ENCODE measurements around the gene PDE7B. TPM values are rescaled to one million over a fixed set of nuclear protein-coding genes. Genes with fewer than 3 reads are reported as not detected.

PDE7B gene
- total RNA-seq, 2 experiments from 2014 or later: not detected

DNA sequence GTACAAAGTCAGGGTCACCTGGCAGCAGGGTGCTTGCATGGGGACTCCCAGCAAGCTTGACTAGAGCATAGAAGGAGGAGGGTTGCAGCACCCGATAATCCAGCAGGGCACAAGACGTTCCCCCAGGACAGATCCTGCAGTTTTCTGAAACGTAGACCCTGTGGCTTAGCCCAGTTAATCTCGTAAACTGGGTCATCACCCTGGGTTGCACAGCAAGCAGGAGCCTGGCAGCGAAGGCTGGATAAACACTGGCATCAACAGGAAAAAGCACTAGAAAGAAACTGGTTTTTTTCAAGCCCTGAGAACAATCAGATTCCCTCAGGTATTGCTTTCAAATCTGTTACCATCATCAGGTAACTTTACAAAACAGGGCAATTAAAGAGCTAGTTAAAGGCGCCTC lies 92.6 kb downstream of the PDE7B start:
- no peaks in the 10 kb centered on the region for H3K9me3 ChIP-seq (ENCODE audit: low read length)
- no peak overlapping the region for H3K4me2 ChIP-seq (ENCODE audit: low read length)
- H4K20me1 ChIP-seq (ENCODE audit: insufficient read depth, low read length): no peaks in the 10 kb centered on the region
- H3K4me3 ChIP-seq (ENCODE audit: low read depth, low read length, poor library complexity, severe bottlenecking): no peak overlapping the region
- no peak for TF ChIP-seq EZH2phosphoT487 (IDR thresholded peaks at IDR 0.05; ENCODE audit: borderline replicate concordance, low read depth, low read length)
- TF ChIP-seq, protein P1, sequence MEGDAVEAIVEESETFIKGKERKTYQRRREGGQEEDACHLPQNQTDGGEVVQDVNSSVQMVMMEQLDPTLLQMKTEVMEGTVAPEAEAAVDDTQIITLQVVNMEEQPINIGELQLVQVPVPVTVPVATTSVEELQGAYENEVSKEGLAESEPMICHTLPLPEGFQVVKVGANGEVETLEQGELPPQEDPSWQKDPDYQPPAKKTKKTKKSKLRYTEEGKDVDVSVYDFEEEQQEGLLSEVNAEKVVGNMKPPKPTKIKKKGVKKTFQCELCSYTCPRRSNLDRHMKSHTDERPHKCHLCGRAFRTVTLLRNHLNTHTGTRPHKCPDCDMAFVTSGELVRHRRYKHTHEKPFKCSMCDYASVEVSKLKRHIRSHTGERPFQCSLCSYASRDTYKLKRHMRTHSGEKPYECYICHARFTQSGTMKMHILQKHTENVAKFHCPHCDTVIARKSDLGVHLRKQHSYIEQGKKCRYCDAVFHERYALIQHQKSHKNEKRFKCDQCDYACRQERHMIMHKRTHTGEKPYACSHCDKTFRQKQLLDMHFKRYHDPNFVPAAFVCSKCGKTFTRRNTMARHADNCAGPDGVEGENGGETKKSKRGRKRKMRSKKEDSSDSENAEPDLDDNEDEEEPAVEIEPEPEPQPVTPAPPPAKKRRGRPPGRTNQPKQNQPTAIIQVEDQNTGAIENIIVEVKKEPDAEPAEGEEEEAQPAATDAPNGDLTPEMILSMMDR (conservative IDR thresholded peaks at IDR 0.05; ENCODE audit: low read length): no peak
- no peaks in the 10 kb centered on the region for H3K9me2 ChIP-seq (ENCODE audit: insufficient read depth, low read length)
- BruUV-seq (replicated peaks): no TSS peak
- no peak overlapping the region for H2AFZ ChIP-seq (ENCODE audit: low read length)
- H3K27ac ChIP-seq (ENCODE audit: low read depth, low read length, poor library complexity, severe bottlenecking): no peak overlapping the region
- CTCF ChIA-PET (ENCODE audit: unreplicated experiment): no interaction called here
- DNase-seq (ENCODE audit: low spot score): no peak
- intact Hi-C loops (cut with micrococcal nuclease; ENCODE audit: unreplicated experiment): no loop called here
- no peaks in the 10 kb centered on the region for H3K79me2 ChIP-seq (ENCODE audit: insufficient read depth, low read depth, low read length)
- no peaks in the 10 kb centered on the region for H3K4me1 ChIP-seq (ENCODE audit: insufficient read depth, low read length, poor library complexity, severe bottlenecking)
- POLR2A ChIA-PET: interaction anchor here (0.5 kb wide), 1 partner anchor 54 kb away, joined by 5 read pairs; no protein-coding TSS in a partner anchor
- H3K36me3 ChIP-seq (ENCODE audit: insufficient read depth, low read length): no peaks in the 10 kb centered on the region

DNA sequence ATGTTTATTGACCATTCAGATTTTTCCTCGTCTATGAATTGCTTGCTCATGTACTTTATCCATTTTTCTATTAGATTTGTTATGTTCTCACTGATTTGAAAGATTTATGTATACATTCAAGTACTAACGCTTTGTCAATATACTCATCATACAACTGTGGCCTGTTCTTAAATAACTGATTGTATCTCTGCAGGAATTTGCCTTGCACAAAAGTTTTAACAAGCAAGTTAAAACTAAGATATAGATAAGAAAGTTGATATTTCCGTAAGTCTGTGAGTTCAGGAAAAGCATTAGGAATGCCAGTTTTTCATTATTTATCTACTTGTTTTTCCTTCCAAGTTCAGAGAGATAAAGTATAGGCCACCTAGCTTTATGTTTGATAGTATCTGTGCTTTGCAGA lies 95.2 kb downstream of the PDE7B start:
- Histone ChIP-seq H3K36me3 (ENCODE audit: insufficient read depth, low read length) (no peaks in the 10 kb centered on the region), H3K4me1 (ENCODE audit: insufficient read depth, low read length, poor library complexity, severe bottlenecking) (no peaks in the 10 kb centered on the region), H3K4me3 (ENCODE audit: low read depth, low read length, poor library complexity, severe bottlenecking) (no peak overlapping the region), H3K4me2 (ENCODE audit: low read length) (no peak overlapping the region), H2AFZ (ENCODE audit: low read length) (no peak overlapping the region), H4K20me1 (ENCODE audit: insufficient read depth, low read length) (no peaks in the 10 kb centered on the region), H3K27ac (ENCODE audit: low read depth, low read length, poor library complexity, severe bottlenecking) (no peak overlapping the region), H3K9me2 (ENCODE audit: insufficient read depth, low read length) (no peaks in the 10 kb centered on the region), H3K79me2 (ENCODE audit: insufficient read depth, low read depth, low read length) (no peaks in the 10 kb centered on the region), H3K9me3 (ENCODE audit: low read length) (no peaks in the 10 kb centered on the region)
- DNase-seq (ENCODE audit: low spot score): no peak
- intact Hi-C loops (cut with micrococcal nuclease; ENCODE audit: unreplicated experiment): no loop called here
- TF ChIP-seq, protein P1 (conservative IDR thresholded peaks at IDR 0.05; ENCODE audit: low read length): no peak
- no peak for TF ChIP-seq EZH2phosphoT487 (IDR thresholded peaks at IDR 0.05; ENCODE audit: borderline replicate concordance, low read depth, low read length)
- BruUV-seq (replicated peaks): no TSS peak
- ChIA-PET POLR2A (no interaction called here), CTCF (ENCODE audit: unreplicated experiment) (no interaction called here)

DNA sequence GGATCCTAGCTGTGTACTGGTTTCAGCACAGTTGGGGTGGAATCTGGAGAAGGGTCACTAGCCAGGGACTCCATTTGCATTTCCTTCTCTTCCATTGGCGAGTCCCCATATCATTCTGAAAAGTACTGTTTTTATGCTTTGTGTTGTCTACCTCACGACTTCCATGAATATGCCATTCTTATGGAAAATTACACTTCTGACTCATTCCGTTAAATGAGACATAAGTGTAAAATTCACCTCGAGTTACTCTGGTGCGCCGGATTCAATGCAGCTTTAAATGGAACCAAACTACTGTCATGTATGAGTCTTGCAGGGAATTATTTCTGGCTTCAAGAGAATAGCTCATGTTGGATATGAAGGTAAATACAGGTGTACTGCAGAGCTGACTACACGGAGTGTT lies 99.2 kb downstream of the PDE7B start:
- H4K20me1 ChIP-seq (ENCODE audit: insufficient read depth, low read length): no peaks in the 10 kb centered on the region
- no peaks in the 10 kb centered on the region for H3K9me2 ChIP-seq (ENCODE audit: insufficient read depth, low read length)
- TF ChIP-seq, protein P1 (conservative IDR thresholded peaks at IDR 0.05; ENCODE audit: low read length): no peak
- TF ChIP-seq EZH2phosphoT487 (IDR thresholded peaks at IDR 0.05; ENCODE audit: borderline replicate concordance, low read depth, low read length): no peak
- H3K4me1 ChIP-seq (ENCODE audit: insufficient read depth, low read length, poor library complexity, severe bottlenecking): no peaks in the 10 kb centered on the region
- CTCF ChIA-PET (ENCODE audit: unreplicated experiment): no interaction called here
- intact Hi-C loops (cut with micrococcal nuclease; ENCODE audit: unreplicated experiment): no loop called here
- no TSS peak for BruUV-seq (replicated peaks)
- no peaks in the 10 kb centered on the region for H3K9me3 ChIP-seq (ENCODE audit: low read length)
- H3K27ac ChIP-seq (ENCODE audit: low read depth, low read length, poor library complexity, severe bottlenecking): no peak overlapping the region
- no peak overlapping the region for H3K4me2 ChIP-seq (ENCODE audit: low read length)
- no peak for DNase-seq (ENCODE audit: low spot score)
- no peak overlapping the region for H3K4me3 ChIP-seq (ENCODE audit: low read depth, low read length, poor library complexity, severe bottlenecking)
- no peaks in the 10 kb centered on the region for H3K79me2 ChIP-seq (ENCODE audit: insufficient read depth, low read depth, low read length)
- no peak overlapping the region for H2AFZ ChIP-seq (ENCODE audit: low read length)
- no peaks in the 10 kb centered on the region for H3K36me3 ChIP-seq (ENCODE audit: insufficient read depth, low read length)
- POLR2A ChIA-PET: no interaction called here

All from OCI-LY7 (cell line).